GM18520 (cell line): ENCODE data around the gene TM4SF4.

Source experiments
- ATAC-seq: cut with Tn5 transposase; IDR thresholded peaks from one replicate; pipeline ENCODE4 v1.9.1; 2021; ENCODE audit not compliant: unreplicated experiment

Gene TM4SF4

DNA sequence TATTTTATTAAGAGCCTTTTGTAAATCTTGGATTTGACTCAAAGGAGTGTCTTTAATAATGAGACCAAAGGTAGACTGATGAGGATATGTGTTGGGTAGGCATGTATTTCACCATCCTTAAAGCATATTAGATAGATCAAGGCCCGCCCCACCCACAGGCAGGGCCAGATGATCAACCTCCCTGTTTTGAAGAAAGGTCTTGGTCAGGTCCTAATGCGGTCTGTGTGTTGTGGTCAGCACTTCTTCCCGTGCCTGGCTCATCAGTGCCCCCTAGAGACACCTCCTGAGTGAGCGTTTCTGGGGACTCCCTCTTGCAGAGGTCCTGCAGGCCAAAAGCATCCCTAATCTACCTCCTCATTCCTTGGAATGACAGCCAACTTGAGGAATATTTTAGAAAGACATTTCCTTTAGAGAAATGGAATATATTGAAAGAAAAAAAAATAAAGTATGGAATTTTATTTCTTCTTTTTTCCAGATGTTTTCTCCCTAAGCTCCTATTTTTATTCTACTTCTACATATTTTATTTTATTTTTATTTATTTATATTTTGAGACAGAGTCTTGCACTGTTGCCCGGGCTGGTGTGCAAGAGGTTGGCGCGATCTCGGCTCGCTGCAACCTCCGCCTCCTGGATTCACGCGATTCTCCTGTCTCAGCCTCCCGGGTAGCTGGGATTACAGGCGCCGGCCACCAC lies 6.0 kb downstream of the TM4SF4 start:
- peak; percentile 89 for ATAC-seq

DNA sequence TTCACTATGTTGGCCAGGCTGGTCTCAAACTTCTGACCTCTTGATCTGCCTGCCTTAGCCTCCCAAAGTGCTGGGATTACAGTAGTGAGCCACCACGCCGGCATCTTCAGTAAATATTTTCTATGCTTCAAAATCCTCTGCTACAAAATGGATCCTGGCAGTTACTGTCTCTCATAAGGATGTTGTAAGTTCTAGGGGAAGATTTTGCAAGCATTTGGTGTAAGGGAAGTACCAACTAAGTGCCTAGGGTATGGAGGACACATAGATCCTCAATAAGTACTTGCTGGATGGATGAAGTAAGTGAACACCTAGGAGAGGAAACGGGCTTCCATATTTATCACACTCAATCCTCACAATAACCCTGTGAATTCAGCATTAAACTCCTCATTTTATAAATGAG lies 6.6 kb downstream of the TM4SF4 start:
- ATAC-seq, result no peak

DNA sequence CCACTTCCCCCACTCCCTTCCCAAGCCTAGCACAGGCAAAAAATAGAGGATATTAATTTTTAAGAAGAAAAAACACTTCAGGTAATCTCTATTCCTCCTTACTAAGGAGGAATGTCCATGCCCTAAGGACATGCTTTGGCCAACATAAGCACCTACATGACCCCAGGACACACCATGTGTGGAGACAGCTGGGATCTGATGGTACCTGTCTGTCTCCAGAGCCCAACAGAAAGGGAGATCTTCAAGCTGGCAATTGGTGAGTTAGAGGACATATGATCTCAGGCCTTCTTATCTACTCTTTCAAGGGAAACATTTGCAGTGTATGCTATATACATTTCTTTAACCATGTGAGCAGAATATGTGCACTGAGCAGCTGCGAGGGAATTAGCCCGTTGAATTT lies 7.0 kb downstream of the TM4SF4 start:
- no peak for ATAC-seq

DNA sequence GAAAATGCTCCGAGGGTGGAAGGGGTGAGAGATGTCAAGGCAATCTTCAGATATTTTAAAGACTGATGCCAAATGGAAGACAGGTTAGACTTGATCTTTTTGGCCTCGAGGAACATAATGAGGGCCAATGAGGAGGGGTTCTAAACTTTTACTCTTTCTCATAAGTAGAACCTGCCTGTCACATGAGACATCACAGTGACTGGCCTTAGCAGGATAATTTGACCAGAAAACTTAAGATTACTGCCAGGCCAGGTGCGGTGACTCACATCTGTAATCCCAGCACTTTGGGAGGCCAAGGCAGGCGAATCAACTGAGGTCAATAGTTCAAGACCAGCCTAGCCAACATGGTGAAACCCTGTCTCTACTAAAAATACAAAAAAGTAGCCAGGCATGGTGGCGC lies 12.2 kb downstream of the TM4SF4 start:
- no peak for ATAC-seq

DNA sequence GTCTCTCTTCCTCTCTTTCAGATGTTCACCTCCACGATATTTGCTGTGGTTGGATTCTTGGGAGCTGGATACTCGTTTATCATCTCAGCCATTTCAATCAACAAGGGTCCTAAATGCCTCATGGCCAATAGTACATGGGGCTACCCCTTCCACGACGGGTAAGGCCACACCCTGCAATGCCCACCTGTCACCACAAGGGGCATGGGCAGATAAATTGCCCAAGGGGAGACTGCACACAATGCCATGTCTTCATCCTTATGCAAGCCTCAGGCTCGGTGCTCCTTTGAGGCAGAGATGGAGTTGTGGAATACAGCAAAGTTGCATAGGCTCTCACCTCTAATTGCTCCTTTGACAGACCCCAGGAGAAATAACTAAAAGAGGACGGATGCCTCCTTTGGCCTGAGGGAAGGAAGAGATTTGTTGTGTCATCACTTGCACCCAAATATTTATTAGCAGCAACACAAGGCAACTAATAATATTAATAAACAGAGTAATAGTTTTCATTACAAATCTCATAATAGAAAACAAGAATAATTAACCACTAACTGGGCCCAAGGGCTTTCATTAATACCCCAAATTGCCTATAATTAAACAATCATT lies 13.2 kb downstream of the TM4SF4 start:
- ATAC-seq, result no peak

DNA sequence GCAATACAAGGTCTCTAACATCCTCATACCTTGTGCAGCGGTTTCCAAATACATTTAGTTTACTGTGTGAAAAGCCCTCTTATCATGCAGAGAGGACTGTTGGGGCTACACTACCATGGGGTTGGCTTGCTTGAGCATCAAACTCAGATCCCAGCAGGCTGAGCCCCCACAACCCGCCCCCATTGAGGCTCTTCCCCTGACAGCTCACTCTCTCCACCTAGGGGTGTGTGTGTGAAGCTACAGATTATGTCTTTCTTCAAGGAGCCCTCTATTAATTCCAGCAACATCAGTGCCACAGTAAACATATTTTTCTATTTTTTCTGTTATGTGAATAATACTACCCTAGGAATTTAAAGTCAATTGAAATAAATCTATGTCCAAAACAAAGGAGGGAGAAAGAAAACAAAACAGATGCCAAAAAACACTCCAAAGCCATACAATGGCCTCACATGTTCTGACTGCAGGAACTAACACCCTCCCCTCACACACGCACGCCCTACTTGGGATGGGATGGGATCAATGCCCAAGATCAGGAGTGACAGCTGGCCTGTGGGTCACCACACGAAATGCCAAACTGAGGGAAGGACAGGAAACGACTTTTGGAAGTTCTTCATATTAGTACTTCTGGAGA lies 14.7 kb downstream of the TM4SF4 start:
- no peak for ATAC-seq

DNA sequence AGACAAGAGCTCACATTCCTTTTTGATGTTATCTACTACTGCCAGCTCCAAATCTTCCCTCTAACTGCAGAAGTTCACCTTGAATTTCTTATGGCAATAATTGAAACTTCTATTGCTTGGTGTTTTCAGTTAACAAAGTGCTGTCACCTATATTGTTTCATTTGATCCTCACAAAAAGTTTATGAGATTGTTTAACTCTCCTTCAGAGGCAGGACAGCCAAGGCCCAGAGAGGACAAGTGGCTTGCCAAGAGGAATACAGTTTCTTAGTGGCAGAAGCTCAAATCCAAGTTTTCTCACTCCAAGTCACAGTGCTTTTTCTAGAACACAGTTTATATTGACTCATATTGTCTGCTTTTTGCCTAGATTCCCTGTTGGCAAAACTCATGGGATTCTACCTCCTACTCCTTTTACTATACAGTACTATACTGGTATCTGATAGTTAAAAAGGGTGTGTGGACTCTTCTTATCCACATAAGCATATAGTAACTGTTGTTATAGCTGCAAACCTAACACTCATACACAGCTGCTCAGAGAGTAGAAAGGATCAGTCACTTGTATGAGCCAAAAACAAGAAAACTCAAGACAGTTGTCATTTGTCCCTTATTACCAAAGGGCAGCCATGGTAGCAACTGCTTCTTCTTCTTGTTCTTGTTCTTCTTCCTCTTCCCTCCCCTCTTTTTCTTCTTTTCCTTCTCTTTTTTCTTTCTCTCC lies 15.9 kb downstream of the TM4SF4 start:
- ATAC-seq, result no peak

DNA sequence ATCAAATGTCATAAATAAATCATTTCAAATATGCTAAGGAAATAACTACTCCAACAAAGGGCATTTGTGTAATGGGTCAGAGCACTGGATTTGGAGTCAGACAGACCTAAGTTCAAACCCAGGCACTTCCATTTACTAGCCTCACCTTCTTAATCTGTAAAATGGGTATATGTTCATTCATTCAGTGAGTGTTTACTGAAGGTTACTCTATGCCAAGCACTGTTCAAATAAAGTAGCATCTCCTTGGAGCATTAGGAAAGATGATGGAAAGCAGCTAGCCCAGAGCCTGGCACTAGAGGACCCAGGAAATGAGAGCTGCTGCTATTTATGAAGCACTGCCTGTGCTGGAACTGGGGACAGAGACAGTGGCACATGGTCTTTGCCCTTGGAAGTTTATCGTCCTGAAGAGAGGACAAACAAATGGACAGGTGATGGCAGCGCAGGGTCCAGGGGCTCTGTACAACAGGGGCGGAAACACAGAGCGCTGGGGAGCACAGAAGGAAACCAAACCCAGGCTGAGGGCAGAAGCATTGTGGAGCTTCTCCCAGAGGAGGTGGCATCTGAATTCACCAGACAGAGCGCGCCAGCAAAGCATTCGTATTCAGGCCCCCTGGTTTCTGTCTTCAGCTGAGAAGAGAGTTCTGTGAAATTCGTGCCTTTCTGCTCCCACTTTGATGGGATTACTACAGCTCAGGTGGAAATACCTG lies 19.0 kb downstream of the TM4SF4 start:
- no peak for ATAC-seq

DNA sequence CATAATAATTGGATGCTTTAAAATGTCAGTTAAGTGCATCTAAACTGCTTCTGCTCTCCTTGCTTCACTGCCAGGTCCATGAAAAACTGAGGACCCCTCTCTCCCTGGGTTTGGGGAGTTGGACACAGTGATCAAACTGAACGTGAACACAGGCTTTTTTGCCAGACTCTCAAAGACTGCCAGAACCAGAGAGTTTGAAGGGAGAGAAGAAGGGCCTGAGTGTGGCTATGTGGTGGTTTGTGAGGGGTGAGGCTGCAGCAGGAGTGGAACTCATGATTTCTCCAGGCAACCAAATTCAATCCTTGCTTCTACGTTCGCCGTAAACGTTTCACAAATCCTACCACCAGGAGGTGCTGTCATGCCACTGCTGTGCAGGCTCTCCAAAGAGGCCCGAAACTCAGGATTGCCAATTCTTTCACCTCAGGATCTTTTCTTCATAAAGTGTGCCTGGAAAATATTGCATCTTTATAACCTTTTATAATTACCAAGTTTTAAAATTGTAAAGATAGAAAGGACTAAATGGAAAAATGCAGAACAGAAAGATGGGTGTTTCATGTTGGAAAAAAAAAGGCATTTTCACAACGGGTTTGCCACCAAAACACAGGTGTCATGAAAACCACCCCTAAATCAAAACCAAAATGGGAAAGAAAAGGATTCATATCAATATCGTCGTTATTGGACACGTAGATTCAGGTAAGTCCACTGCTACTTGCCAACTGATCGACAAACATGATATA lies 19.7 kb downstream of the TM4SF4 start:
- no peak for ATAC-seq

DNA sequence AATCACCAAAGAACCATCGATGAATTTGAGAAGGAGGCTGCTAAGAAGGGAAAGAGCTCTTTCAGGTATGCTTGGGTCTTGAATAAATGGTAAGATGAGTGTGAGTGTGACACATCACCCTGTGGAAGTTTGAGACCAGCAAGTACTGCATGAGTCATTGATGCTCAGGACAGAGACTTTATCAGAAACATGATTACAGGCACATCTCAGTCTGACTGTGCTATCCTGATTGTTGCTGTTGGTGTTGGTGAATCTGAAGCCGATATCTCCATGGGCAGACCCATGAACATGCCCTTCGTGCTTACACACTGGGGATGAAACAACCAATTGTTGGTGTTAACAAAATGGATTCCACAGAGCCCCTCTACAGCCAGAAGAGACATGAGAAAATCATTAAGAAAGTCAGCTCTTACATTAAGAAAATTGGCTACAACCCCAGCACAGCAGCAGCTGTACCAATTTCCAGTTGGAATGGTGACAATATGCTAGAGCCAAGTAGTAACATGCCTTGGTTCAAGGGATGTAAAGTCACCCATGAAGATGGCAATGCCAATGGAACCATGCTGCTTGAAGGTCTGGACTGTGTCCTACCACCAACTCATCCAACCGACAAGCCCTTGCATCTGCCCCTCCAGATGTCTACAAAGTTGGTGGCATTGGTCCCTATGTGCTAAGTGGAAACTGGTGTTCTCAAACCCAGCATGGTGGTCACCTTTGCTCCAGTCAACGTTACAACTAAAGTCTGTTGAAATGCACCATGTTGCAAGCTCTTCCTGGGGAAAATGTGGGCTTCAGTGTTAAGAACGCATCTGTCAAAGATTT lies 20.5 kb downstream of the TM4SF4 start:
- ATAC-seq, result no peak

DNA sequence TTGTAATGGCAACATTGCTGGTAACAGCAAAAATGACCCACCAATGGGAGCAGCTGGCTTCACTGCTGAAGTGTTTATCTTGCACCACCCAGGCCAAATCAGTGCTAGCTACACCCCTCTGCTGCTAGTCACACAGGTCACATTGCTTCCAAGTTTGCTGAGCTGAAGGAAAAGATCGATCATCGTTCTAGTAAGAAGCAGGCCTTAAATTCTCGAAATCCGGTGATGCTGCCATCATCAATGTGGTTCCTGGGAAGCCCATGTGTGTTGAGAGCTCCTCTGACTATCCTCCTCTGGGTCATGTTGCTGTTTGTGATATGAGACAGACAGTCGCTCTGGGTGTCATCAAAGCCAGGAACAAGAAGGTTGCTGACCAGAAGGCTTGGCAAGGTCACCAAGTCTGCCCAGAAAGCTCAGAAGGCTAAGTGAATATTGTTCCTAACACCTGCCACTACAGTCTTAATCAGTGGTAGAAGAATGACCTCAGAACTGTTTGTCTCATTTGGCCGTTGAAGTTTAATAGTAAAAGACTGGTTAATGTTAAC lies 21.2 kb downstream of the TM4SF4 start:
- ATAC-seq, result no peak

DNA sequence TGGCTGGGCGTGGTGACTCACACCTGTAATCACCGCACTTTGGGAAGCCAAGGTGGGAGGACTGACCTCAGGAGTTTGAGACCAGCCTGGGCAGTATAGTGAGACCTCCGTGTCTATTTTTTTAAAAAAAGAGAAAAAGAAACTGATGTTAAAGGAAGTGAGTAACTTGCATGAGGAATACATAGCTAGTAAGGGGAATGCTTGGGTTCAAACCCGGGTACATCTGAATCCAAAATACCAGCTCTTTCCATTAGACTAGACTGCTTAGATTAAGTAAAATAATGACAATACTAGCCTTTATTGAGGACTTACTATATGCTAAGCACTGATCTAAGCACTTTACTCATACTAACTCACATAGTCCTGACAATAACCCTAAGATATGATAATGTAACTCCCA lies 22.4 kb downstream of the TM4SF4 start:
- ATAC-seq, result no peak

DNA sequence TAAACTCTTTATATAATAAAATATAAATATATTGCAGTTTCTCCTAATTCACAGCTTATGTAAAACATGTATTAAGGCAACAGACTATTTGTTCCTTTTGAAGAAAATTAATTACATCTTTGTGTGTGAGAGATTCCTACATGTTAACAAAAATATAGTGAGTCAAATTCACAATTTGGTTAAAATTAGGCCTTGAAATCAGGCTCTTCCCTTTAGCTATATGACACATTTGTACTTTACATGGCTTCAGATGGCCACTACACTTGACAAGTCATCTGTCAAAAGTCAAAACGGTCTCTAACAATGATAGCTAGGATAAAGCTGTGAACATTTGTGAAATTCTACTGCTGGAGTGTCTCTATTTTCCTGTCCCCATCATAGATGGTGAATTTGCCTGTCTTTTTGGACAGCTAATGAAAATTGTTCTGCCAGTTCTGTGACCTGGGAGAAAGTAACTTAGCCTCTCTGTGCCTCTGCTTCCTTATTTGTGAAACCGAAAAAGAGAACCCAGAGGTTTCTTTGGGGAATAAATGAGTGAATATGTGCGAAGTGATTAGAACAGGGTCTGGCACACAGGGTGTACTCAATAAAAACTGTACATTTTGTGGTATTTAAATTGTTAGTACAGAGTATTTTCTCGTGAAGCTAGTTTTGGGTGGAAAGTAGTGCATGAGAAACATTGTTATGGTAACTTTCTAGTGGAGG lies 23.6 kb downstream of the TM4SF4 start:
- ATAC-seq, result no peak

DNA sequence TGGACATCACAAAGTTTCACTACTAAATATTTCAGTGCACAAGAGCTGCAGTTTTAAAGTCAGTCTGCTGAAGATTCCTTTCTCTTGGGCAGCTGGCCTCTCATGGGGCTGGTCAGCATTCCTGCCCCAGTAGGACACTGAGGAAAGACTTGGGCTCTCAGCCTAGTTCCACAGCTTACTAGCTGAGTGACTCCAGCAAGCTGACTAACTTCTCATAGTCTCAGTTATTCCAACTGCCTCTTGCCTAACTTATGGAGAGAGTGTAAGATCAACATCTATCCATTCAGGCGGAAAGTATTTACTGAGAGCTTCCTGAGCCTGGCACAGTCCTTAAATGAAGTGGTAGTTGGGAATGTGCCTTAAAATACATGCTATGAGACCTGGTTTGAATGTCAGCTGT lies 27.0 kb downstream of the TM4SF4 start:
- ATAC-seq, result no peak

DNA sequence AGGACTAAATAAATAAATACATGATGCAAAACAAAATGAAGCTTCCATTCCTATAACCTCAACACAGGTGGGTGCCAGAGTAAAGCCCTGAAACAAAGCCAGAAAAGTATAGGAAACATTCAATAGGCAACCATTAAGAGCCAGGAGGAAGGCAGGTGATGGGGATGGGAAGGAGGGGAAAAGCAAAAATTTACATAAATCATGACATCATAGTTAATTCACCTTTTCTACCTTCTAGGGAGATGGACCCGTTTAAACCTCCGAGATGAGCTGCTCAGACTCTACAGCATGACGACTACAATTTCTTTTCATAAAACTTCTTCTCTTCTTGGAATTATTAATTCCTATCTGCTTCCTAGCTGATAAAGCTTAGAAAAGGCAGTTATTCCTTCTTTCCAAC lies 27.9 kb downstream of the TM4SF4 start:
- ATAC-seq, result no peak

DNA sequence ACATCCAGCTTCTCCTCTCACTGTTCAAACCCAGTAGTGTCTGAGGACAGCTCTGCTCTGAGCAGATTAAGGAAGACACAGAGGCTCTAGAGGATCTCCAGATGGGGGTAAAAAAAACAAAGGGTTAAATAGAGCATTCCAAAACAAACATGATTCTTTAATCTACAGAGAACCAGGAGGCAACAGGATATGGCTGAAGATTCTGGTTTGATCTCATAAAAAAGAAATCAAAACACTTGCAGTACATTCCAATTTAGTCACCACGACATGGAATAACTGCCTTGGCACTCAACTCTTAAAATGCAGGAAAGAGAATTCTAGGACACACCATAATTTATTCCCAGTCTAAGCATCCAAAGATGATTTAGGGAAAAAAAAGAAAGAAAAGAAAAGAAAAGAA lies 32.0 kb downstream of the TM4SF4 start:
- ATAC-seq, result no peak

DNA sequence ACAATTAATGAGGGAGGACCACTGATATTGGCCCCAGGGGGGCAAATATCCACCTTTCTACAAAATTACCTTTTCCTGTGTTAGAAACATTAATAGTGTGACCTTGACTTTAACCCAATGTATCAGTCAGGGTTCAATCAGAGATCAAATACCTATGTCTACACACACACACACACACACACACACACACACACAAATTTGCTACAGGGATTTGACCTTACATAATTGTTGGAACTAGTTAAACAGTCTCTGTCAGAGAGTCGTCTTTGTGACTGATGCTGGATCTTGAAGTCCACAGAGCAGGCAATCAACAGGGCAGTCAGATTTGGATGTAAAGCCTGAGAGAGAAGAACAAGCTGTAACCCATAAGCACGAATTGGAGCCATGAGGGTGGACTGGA lies 32.5 kb downstream of the TM4SF4 start:
- no peak for ATAC-seq

DNA sequence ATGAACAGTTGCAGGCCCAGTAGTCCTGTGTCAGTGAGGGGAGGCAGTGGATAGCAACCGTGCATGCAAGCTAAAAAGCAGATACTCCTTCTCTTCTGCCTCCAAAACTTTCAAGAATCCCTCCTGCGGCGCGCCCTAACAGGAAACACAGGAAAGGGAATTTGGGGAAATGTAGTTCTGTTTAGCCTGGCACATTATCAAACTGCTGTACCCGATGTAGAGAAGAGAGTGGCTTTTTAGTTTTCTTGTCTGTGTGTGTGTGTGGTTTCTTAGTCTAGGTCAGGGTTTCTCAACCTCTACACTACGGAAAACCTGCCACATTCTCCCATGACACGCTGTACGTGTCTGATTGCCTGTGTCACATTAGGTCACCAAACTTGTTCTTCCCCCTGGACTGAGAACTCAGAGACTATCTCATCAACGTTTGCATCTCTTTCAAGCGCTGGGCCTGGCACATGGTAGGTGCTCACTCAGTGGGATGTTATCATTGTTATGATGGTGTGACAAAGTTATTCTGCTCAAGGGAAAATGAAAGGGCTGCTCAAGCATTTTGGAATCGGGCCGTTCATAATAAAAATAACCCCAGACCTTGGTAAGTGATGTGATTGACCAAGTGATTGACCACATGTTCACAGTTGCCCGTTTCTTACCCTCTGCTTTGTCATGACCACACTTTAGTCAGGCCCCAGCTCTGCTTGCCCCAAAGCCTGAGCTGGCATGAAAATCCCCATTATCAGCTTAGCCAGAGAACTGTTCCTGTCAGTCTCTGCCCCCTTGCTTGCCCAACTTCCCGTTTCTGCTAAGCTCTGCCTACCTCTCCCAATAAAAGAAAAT lies 33.2 kb downstream of the TM4SF4 start:
- no peak for ATAC-seq
